SK-N-SH treated with all-trans-retinoic acid at 6 μM for 48 hours (cell line): Measurements from ENCODE around the gene RAB25.

ENCODE experiments used
- ATAC-seq: fragments of 200-7000 bp; cut with Tn5 transposase; 3 replicates; pipeline ENCODE4 v1.9.1; 2020; ENCODE audit warnings: mild to moderate bottlenecking, moderate library complexity
- ARNTL ChIP-seq: fragments of 450-650 bp; formaldehyde crosslinking; IDR thresholded peaks from 2 replicates; pipeline ENCODE4 v1.5.0; 2020; ENCODE audit warnings: low read depth, mild to moderate bottlenecking, moderate library complexity, borderline replicate concordance
- BACH2 ChIP-seq: fragments of 250-450 bp; sonication (Bioruptor Pico); IDR thresholded peaks from 2 replicates; pipeline ENCODE4 v1.9.0; 2021; ENCODE audit warnings: mild to moderate bottlenecking, borderline replicate concordance
- CSDC2 ChIP-seq: fragments of 250-450 bp; sonication (Bioruptor Pico); IDR thresholded peaks from 2 replicates; pipeline ENCODE4 v1.5.0; 2020; ENCODE audit warnings: mild to moderate bottlenecking, moderate library complexity
- ESRRG ChIP-seq: fragments of 250-450 bp; sonication (Bioruptor Pico); IDR thresholded peaks from 2 replicates; pipeline ENCODE4 v1.6.1; 2021; ENCODE audit warnings: mild to moderate bottlenecking
- ISL1 ChIP-seq: fragments of 250-450 bp; sonication (Bioruptor Pico); IDR thresholded peaks from 2 replicates; pipeline ENCODE4 v2.1.2; 2022; ENCODE audit warnings: mild to moderate bottlenecking, moderate library complexity
- RARB ChIP-seq: fragments of 250-450 bp; sonication (Bioruptor Pico); IDR thresholded peaks from 2 replicates; pipeline ENCODE4 v1.8.0; 2021; ENCODE audit warnings: mild to moderate bottlenecking, moderate library complexity
- SNAI2 ChIP-seq: fragments of 250-450 bp; sonication (Bioruptor Pico); IDR thresholded peaks from 2 replicates; pipeline ENCODE4 v1.5.0; 2020; ENCODE audit warnings: mild to moderate bottlenecking, moderate library complexity
- TCF4 ChIP-seq: fragments of 250-450 bp; sonication (Bioruptor Pico); IDR thresholded peaks from 2 replicates; pipeline ENCODE4 v1.8.0; 2021; ENCODE audit warnings: mild to moderate bottlenecking, moderate library complexity, borderline replicate concordance
- TOX ChIP-seq: fragments of 250-450 bp; sonication (Bioruptor Pico); IDR thresholded peaks from 2 replicates; pipeline ENCODE4 v1.8.0; 2021; ENCODE audit warnings: mild to moderate bottlenecking, moderate library complexity, borderline replicate concordance
- ZC3H10 ChIP-seq: fragments of 250-450 bp; sonication (Bioruptor Pico); IDR thresholded peaks from 2 replicates; pipeline ENCODE4 v1.5.1; 2021; ENCODE audit warnings: mild to moderate bottlenecking, moderate library complexity
- ZFP3 ChIP-seq: fragments of 250-450 bp; sonication (Bioruptor Pico); IDR thresholded peaks from 2 replicates; pipeline ENCODE4 v1.5.0; 2020; ENCODE audit warnings: mild to moderate bottlenecking, moderate library complexity
- ZFP30 ChIP-seq: fragments of 450-650 bp; formaldehyde crosslinking; IDR thresholded peaks from 2 replicates; pipeline ENCODE4 v1.5.0; 2022; ENCODE audit warnings: mild to moderate bottlenecking, moderate library complexity
- ZNF565 ChIP-seq: fragments of 450-650 bp; formaldehyde crosslinking; conservative IDR thresholded peaks from 2 replicates; pipeline ENCODE4 v1.5.0; 2020; ENCODE audit warnings: low read depth, mild to moderate bottlenecking, moderate library complexity
- ZNF8 ChIP-seq: fragments of 450-650 bp; formaldehyde crosslinking; IDR thresholded peaks from 2 replicates; pipeline ENCODE4 v1.5.0; 2020; ENCODE audit warnings: mild to moderate bottlenecking, moderate library complexity
- TF ChIP-seq, protein P1 (sequence below): fragments of 250-450 bp; sonication (Bioruptor Pico); IDR thresholded peaks from 2 replicates; pipeline ENCODE4 v1.8.0; 2020; ENCODE audit warnings: mild to moderate bottlenecking, moderate library complexity, borderline replicate concordance
- TF ChIP-seq, protein P2 (sequence below): fragments of 250-450 bp; sonication (Bioruptor Pico); IDR thresholded peaks from 2 replicates; pipeline ENCODE4 v1.8.0; 2021; ENCODE audit warnings: low read depth, mild to moderate bottlenecking, moderate library complexity, borderline replicate concordance
- TF ChIP-seq, protein P3 (sequence below): fragments of 250-450 bp; sonication (Bioruptor Pico); IDR thresholded peaks from 2 replicates; pipeline ENCODE4 v1.5.1; 2021; ENCODE audit warnings: mild to moderate bottlenecking, moderate library complexity
- TF ChIP-seq, protein P4 (sequence below): fragments of 250-450 bp; sonication (Bioruptor Pico); IDR thresholded peaks from 2 replicates; pipeline ENCODE4 v1.5.0; 2020; ENCODE audit warnings: mild to moderate bottlenecking, moderate library complexity

RAB25 gene

DNA sequence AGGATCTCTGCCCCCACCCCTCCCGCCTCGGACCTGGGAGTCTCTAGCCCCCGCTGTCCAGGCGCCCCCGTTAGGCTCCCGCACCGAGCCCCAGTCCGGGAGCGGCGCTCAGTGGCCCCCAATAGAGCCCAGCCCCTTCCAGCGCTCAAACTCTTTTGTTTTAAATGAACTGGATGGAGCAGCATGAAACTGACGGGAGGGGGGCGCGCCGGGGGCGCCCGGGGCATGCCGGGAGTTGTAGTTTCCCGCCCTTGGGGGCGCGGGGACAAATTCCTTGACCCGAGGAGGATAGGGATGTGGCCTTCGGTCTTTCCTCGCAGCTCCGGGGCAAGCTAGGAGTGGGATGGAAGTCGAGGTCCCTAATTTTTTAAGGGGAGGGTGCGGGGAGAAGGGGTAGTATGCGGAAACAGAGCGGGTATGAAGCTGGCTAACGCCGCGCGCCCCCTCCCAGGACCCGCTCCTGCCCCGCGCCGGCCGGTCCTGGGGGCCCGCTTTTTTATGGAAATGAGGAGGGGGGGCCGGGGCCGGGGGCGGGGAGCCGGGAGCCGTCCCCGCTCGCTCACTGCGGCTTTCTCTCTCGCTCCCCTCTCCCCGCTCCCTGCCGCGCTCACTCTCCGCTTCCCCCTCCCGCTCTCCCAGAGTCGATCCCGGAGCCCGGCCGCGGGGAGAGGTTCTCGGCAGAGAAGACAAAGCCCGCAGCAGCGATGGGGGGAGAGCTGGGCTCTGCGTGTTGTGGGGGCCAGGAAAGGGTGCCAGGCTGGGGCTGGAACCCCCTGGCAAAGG is 21.5 kb downstream of the RAB25 start, which contains the start of gene MEX3A:
TSS of gene MEX3A (minus strand) at position 157 of the 783 bp plus-strand sequence. CDS start 467 bp downstream, outside the sequence.
- TF ChIP-seq, protein P1, sequence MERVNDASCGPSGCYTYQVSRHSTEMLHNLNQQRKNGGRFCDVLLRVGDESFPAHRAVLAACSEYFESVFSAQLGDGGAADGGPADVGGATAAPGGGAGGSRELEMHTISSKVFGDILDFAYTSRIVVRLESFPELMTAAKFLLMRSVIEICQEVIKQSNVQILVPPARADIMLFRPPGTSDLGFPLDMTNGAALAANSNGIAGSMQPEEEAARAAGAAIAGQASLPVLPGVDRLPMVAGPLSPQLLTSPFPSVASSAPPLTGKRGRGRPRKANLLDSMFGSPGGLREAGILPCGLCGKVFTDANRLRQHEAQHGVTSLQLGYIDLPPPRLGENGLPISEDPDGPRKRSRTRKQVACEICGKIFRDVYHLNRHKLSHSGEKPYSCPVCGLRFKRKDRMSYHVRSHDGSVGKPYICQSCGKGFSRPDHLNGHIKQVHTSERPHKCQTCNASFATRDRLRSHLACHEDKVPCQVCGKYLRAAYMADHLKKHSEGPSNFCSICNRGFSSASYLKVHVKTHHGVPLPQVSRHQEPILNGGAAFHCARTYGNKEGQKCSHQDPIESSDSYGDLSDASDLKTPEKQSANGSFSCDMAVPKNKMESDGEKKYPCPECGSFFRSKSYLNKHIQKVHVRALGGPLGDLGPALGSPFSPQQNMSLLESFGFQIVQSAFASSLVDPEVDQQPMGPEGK (CRISPR knock-in tag): peak; percentile 27; the same call in 1 of the 2 replicates
- TF ChIP-seq ISL1: no peak
- no peak for TF ChIP-seq ZFP30 (CRISPR knock-in tag)
- peak; percentile 79 for ATAC-seq

DNA sequence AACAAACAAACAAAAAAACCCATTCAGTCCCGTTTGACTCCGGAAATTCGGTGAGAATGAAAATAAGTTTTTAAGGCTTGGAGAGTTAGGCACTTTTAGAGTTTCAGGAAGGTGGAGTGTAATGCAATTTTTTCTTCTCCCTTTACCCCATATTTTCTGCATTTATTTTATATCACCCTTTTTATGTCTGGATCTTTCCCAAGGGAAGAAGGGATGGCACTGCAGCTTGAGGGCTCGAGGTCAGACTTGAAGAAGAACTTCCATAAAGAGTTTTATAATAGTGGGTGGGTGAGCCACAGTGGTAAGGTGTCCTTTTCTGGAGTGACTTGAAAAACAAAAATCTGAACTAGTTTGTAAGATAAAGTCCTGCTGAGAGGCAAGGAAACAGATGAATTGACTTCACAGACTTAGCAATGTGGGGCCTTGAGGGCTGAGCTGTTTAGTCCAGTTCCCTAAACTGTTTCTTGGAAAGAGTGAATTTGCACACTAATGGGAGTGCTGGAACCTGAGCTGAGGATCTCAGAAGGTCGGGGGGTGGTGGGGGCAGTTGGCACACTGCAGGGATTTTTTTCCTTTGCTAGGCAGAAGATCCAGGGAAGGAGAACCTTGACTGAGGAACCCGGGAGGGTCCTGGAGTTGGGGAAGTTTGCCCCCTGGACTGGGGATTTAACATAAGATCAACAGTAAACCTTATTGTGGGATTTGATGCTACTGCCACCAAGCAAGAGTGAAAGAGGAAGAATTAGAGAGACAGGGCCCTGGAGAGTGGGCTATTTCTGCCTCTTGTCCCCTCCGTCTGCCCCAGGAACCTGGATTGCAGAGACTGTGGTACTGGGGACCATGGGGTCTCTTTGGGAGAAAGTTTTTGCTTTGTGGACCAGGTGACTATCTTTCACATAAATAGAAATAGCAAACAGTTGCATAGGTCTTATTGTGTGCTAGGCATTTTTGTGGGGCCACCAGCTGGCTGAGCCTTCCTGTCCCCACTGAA is 23.1 kb downstream of the RAB25 start:
- ATAC-seq: no peak
- TF ChIP-seq TOX (CRISPR knock-in tag): 0 out of 2 replicates have a peak, but pooled peaks have one; percentile 21
- TF ChIP-seq ESRRG (CRISPR knock-in tag): no peak
- TF ChIP-seq, protein P2, sequence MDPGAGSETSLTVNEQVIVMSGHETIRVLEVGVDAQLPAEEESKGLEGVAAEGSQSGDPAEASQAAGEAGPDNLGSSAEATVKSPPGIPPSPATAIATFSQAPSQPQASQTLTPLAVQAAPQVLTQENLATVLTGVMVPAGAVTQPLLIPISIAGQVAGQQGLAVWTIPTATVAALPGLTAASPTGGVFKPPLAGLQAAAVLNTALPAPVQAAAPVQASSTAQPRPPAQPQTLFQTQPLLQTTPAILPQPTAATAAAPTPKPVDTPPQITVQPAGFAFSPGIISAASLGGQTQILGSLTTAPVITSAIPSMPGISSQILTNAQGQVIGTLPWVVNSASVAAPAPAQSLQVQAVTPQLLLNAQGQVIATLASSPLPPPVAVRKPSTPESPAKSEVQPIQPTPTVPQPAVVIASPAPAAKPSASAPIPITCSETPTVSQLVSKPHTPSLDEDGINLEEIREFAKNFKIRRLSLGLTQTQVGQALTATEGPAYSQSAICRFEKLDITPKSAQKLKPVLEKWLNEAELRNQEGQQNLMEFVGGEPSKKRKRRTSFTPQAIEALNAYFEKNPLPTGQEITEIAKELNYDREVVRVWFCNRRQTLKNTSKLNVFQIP (CRISPR knock-in tag): 0 out of 2 replicates have a peak, but pooled peaks have one; percentile 38
- no peak for TF ChIP-seq ZC3H10 (CRISPR knock-in tag)
- no peak for TF ChIP-seq TCF4

DNA sequence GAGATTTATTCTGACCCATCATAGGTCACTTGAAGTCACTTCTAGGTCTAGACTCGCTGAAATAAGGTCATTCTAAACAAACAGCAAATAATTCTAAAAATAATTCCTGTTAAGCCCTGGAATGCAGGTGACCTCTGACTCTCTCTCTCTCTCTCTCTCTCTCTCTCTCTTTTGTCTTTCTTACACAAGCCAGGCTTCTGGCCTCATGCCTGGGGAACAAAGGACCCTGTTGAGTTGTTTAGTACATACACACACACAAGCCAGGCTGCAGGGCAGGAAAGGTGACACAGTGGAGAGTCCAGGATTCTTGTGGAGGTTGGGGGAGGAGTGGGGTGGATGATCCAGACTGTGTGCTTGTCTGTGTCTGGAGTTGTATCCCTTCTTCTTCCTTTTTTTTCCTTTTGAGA is 25.3 kb downstream of the RAB25 start:
- TF ChIP-seq, protein P3, sequence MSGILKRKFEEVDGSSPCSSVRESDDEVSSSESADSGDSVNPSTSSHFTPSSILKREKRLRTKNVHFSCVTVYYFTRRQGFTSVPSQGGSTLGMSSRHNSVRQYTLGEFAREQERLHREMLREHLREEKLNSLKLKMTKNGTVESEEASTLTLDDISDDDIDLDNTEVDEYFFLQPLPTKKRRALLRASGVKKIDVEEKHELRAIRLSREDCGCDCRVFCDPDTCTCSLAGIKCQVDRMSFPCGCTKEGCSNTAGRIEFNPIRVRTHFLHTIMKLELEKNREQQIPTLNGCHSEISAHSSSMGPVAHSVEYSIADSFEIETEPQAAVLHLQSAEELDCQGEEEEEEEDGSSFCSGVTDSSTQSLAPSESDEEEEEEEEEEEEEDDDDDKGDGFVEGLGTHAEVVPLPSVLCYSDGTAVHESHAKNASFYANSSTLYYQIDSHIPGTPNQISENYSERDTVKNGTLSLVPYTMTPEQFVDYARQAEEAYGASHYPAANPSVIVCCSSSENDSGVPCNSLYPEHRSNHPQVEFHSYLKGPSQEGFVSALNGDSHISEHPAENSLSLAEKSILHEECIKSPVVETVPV (CRISPR knock-in tag): no peak
- TF ChIP-seq ZFP3 (CRISPR knock-in tag): no peak
- TF ChIP-seq, protein P4, sequence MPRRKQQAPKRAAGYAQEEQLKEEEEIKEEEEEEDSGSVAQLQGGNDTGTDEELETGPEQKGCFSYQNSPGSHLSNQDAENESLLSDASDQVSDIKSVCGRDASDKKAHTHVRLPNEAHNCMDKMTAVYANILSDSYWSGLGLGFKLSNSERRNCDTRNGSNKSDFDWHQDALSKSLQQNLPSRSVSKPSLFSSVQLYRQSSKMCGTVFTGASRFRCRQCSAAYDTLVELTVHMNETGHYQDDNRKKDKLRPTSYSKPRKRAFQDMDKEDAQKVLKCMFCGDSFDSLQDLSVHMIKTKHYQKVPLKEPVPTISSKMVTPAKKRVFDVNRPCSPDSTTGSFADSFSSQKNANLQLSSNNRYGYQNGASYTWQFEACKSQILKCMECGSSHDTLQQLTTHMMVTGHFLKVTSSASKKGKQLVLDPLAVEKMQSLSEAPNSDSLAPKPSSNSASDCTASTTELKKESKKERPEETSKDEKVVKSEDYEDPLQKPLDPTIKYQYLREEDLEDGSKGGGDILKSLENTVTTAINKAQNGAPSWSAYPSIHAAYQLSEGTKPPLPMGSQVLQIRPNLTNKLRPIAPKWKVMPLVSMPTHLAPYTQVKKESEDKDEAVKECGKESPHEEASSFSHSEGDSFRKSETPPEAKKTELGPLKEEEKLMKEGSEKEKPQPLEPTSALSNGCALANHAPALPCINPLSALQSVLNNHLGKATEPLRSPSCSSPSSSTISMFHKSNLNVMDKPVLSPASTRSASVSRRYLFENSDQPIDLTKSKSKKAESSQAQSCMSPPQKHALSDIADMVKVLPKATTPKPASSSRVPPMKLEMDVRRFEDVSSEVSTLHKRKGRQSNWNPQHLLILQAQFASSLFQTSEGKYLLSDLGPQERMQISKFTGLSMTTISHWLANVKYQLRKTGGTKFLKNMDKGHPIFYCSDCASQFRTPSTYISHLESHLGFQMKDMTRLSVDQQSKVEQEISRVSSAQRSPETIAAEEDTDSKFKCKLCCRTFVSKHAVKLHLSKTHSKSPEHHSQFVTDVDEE (CRISPR knock-in tag): no peak
- no peak for TF ChIP-seq CSDC2
- TF ChIP-seq, protein P1 (CRISPR knock-in tag): no peak
- no peak for TF ChIP-seq RARB (CRISPR knock-in tag)
- TF ChIP-seq ZNF8 (CRISPR knock-in tag): no peak
- TF ChIP-seq, protein P2 (CRISPR knock-in tag): no peak
- no peak for TF ChIP-seq ARNTL
- TF ChIP-seq ZC3H10 (CRISPR knock-in tag): no peak
- no peak for TF ChIP-seq SNAI2 (CRISPR knock-in tag)
- TF ChIP-seq ZNF565 (CRISPR knock-in tag): no peak
- TF ChIP-seq BACH2 (CRISPR knock-in tag): no peak
- no peak for ATAC-seq
